HepG2 (cell line): ENCODE results near the gene NEAT1. TPM values are rescaled to one million over a fixed set of nuclear protein-coding genes. Genes with fewer than 3 reads are reported as not detected.

Source experiments
- ARNTL ChIP-seq: sonication (generic); formaldehyde crosslinking; IDR thresholded peaks from 2 replicates; pipeline ENCODE4 v1.4.0; 2020; ENCODE audit warnings: mild to moderate bottlenecking, missing genetic modification reagents
- CHD4 ChIP-seq: fragments of 200-600 bp; sonication (generic); IDR thresholded peaks from 2 replicates; pipeline ENCODE4 v1.7.0; 2017; ENCODE audit warnings: mild to moderate bottlenecking, low read length, borderline replicate concordance
- HNF4G ChIP-seq, 2 experiments: sonication (generic) in 1 of 2; formaldehyde crosslinking in 1 of 2; IDR thresholded peaks; 2 replicates each; pipeline versions ENCODE4 v1.4.0 to v1.6.1; 2011 to 2020; ENCODE audit warnings: borderline replicate concordance in 2 of 2, low read depth in 2 of 2, mild to moderate bottlenecking in 2 of 2, low read length in 1 of 2, missing genetic modification reagents in 1 of 2, moderate library complexity in 1 of 2
- ISL2 ChIP-seq: sonication (generic); formaldehyde crosslinking; IDR thresholded peaks from 2 replicates; pipeline ENCODE4 v1.5.0; 2020; ENCODE audit warnings: missing genetic modification reagents
- MAFK ChIP-seq, 2 experiments: IDR thresholded peaks in 1 of 2; conservative IDR thresholded peaks in 1 of 2; 2 replicates each; pipeline ENCODE4 v1.6.1; 2011; ENCODE audit warnings: improper control_type of control experiment in 2 of 2, low read length in 2 of 2
- NCOR1 ChIP-seq: fragments of 200-600 bp; sonication (generic); IDR thresholded peaks from 2 replicates; pipeline ENCODE4 v1.7.0; 2017; ENCODE audit warnings: antibody characterized with exemption, low read length, borderline replicate concordance
- NFE2L1 ChIP-seq: sonication (generic); formaldehyde crosslinking; IDR thresholded peaks from 2 replicates; pipeline ENCODE4 v1.4.0; 2020; ENCODE audit warnings: missing genetic modification reagents, mild to moderate bottlenecking, borderline replicate concordance
- PAX8 ChIP-seq: sonication (generic); formaldehyde crosslinking; IDR thresholded peaks from 2 replicates; pipeline ENCODE4 v1.8.0; 2022; ENCODE audit warnings: mild to moderate bottlenecking, missing genetic modification reagents, borderline replicate concordance
- SALL1 ChIP-seq: sonication (generic); formaldehyde crosslinking; IDR thresholded peaks from 2 replicates; pipeline ENCODE4 v1.8.0; 2022; ENCODE audit warnings: mild to moderate bottlenecking, missing genetic modification reagents
- TCF7 ChIP-seq: sonication (generic); IDR thresholded peaks from 2 replicates; pipeline ENCODE4 v1.6.1; 2016; ENCODE audit warnings: antibody characterized with exemption, low read depth
- ZC3H4 ChIP-seq: sonication (generic); formaldehyde crosslinking; IDR thresholded peaks from 2 replicates; pipeline ENCODE4 v1.4.0; 2020; ENCODE audit warnings: missing genetic modification reagents, borderline replicate concordance
- ZKSCAN5 ChIP-seq: sonication (generic); formaldehyde crosslinking; IDR thresholded peaks from 2 replicates; pipeline ENCODE4 v1.5.1; 2020; ENCODE audit warnings: mild to moderate bottlenecking, missing genetic modification reagents
- ZNF12 ChIP-seq: sonication (generic); formaldehyde crosslinking; IDR thresholded peaks from 2 replicates; pipeline ENCODE4 v1.5.0; 2020; ENCODE audit warnings: missing genetic modification reagents
- ZNF121 ChIP-seq: sonication (generic); formaldehyde crosslinking; IDR thresholded peaks from 2 replicates; pipeline ENCODE4 v1.5.0; 2020; ENCODE audit warnings: mild to moderate bottlenecking, missing genetic modification reagents
- ZNF264 ChIP-seq: sonication (generic); formaldehyde crosslinking; IDR thresholded peaks from 2 replicates; pipeline ENCODE4 v1.4.0; 2020; ENCODE audit warnings: missing genetic modification reagents
- ZNF619 ChIP-seq: sonication (generic); formaldehyde crosslinking; IDR thresholded peaks from 2 replicates; pipeline ENCODE4 v1.4.0; 2020; ENCODE audit warnings: mild to moderate bottlenecking, missing genetic modification reagents
- ZNF749 ChIP-seq: sonication (generic); formaldehyde crosslinking; IDR thresholded peaks from 2 replicates; pipeline ENCODE4 v1.8.0; 2022; ENCODE audit warnings: mild to moderate bottlenecking, missing genetic modification reagents, moderate library complexity, borderline replicate concordance
- polyA plus RNA-seq, 8 experiments: library from polyadenylated mRNA; depleted of rRNA in 3 of 8; stranded (reverse) in 7 of 8; unstranded in 1 of 8; fragments of >200 nt; fragmentation: Illumina TruSeq in 4 of 8; extraction: Trizol in 4 of 8; gene quantifications; 2 replicates each; pipeline versions ENCODE4 v1.2.1 to v1.2.3, GENCODE V29; 2011 to 2016; ENCODE audit warnings: low read depth in 4 of 8, missing spikeins in 1 of 8, mixed read lengths in 1 of 8; ENCODE audit not compliant: insufficient read depth in 1 of 8
- total RNA-seq, 5 experiments: library from RNA; depleted of rRNA; stranded (reverse); fragments of >200 nt; fragmentation: Illumina TruSeq; extraction: Trizol; gene quantifications; 2 replicates each; pipeline ENCODE4 v1.2.3, GENCODE V29; 2016; ENCODE audit warnings: low read depth in 1 of 5
- TF ChIP-seq, protein P1 (sequence below), 2 experiments: sonication (generic) in 1 of 2; formaldehyde crosslinking in 1 of 2; IDR thresholded peaks; 2 replicates each; pipeline versions ENCODE4 v1.5.1 to v1.6.1; 2011 to 2020; ENCODE audit warnings: borderline replicate concordance in 1 of 2, low read depth in 1 of 2, low read length in 1 of 2, mild to moderate bottlenecking in 1 of 2, missing genetic modification reagents in 1 of 2, moderate library complexity in 1 of 2
- TF ChIP-seq, protein P2 (sequence below): sonication (generic); formaldehyde crosslinking; IDR thresholded peaks from 2 replicates; pipeline ENCODE4 v1.5.0; 2020; ENCODE audit warnings: missing genetic modification reagents
- TF ChIP-seq, protein P3 (sequence below): sonication (generic); formaldehyde crosslinking; IDR thresholded peaks from 2 replicates; pipeline ENCODE4 v1.8.1; 2022; ENCODE audit warnings: low read depth, mild to moderate bottlenecking, missing genetic modification reagents

Gene NEAT1
- total and polyA plus RNA-seq, 2 of the 13 experiments (the other 11 are each of a cell fraction or from before 2014, with no cell fraction given) = 20.5 to 41.2 TPM

DNA sequence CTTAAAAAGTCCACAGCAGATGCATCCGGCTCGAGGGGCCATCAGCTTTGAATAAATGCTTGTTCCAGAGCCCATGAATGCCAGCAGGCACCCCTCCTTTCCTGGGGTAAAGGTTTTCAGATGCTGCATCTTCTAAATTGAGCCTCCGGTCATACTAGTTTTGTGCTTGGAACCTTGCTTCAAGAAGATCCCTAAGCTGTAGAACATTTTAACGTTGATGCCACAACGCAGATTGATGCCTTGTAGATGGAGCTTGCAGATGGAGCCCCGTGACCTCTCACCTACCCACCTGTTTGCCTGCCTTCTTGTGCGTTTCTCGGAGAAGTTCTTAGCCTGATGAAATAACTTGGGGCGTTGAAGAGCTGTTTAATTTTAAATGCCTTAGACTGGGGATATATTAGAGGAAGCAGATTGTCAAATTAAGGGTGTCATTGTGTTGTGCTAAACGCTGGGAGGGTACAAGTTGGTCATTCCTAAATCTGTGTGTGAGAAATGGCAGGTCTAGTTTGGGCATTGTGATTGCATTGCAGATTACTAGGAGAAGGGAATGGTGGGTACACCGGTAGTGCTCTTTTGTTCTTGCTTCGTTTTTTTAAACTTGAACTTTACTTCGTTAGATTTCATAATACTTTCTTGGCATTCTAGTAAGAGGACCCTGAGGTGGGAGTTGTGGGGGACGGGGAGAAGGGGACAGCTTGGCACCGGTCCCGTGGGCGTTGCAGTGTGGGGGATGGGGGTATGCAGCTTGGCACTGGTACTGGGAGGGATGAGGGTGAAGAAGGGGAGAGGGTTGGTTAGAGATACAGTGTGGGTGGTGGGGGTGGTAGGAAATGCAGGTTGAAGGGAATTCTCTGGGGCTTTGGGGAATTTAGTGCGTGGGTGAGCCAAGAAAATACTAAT is 1.9 kb downstream of the NEAT1 start (continued):
- TF ChIP-seq, protein P1, sequence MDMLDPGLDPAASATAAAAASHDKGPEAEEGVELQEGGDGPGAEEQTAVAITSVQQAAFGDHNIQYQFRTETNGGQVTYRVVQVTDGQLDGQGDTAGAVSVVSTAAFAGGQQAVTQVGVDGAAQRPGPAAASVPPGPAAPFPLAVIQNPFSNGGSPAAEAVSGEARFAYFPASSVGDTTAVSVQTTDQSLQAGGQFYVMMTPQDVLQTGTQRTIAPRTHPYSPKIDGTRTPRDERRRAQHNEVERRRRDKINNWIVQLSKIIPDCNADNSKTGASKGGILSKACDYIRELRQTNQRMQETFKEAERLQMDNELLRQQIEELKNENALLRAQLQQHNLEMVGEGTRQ (IDR thresholded peaks at IDR 0.05; ENCODE audit: low read depth, low read length) = 0 out of 2 replicates have a peak, but pooled peaks have one; percentile 4
- TF ChIP-seq, protein P1 (CRISPR knock-in tag; IDR thresholded peaks at IDR 0.05; ENCODE audit: borderline replicate concordance) = no peak
- 0 out of 2 replicates have a peak, but pooled peaks have one; percentile 3 for TF ChIP-seq TCF7
- TF ChIP-seq ZNF264 (CRISPR knock-in tag) = 0 out of 2 replicates have a peak, but pooled peaks have one; percentile 22
- TF ChIP-seq, protein P2, sequence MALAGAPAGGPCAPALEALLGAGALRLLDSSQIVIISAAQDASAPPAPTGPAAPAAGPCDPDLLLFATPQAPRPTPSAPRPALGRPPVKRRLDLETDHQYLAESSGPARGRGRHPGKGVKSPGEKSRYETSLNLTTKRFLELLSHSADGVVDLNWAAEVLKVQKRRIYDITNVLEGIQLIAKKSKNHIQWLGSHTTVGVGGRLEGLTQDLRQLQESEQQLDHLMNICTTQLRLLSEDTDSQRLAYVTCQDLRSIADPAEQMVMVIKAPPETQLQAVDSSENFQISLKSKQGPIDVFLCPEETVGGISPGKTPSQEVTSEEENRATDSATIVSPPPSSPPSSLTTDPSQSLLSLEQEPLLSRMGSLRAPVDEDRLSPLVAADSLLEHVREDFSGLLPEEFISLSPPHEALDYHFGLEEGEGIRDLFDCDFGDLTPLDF (CRISPR knock-in tag) = no peak
- no peak for TF ChIP-seq NFE2L1 (CRISPR knock-in tag)
- TF ChIP-seq ARNTL (CRISPR knock-in tag) = 0 out of 2 replicates have a peak, but pooled peaks have one; percentile 10
- no peak for TF ChIP-seq ZKSCAN5 (CRISPR knock-in tag)
- peak; percentile 19; the same call in 1 of the 2 replicates for TF ChIP-seq NCOR1
- no peak for TF ChIP-seq CHD4
- no peak for TF ChIP-seq SALL1
- 0 out of 2 replicates have a peak, but pooled peaks have one; percentile 10 for TF ChIP-seq ZNF749 (CRISPR knock-in tag)
- no peak for TF ChIP-seq PAX8 (CRISPR knock-in tag)
- 0 out of 2 replicates have a peak, but pooled peaks have one; percentile 7 for TF ChIP-seq ZNF12
- TF ChIP-seq HNF4G (IDR thresholded peaks at IDR 0.05; ENCODE audit: borderline replicate concordance, low read depth, low read length) = no peak
- no peak for TF ChIP-seq HNF4G (CRISPR knock-in tag; IDR thresholded peaks at IDR 0.05; ENCODE audit: borderline replicate concordance, low read depth)
- TF ChIP-seq ZNF121 (CRISPR knock-in tag) = no peak
- TF ChIP-seq ISL2 = no peak
- TF ChIP-seq ZC3H4 (CRISPR knock-in tag) = peak; percentile 95
- TF ChIP-seq ZNF619 = no peak
- TF ChIP-seq, protein P3, sequence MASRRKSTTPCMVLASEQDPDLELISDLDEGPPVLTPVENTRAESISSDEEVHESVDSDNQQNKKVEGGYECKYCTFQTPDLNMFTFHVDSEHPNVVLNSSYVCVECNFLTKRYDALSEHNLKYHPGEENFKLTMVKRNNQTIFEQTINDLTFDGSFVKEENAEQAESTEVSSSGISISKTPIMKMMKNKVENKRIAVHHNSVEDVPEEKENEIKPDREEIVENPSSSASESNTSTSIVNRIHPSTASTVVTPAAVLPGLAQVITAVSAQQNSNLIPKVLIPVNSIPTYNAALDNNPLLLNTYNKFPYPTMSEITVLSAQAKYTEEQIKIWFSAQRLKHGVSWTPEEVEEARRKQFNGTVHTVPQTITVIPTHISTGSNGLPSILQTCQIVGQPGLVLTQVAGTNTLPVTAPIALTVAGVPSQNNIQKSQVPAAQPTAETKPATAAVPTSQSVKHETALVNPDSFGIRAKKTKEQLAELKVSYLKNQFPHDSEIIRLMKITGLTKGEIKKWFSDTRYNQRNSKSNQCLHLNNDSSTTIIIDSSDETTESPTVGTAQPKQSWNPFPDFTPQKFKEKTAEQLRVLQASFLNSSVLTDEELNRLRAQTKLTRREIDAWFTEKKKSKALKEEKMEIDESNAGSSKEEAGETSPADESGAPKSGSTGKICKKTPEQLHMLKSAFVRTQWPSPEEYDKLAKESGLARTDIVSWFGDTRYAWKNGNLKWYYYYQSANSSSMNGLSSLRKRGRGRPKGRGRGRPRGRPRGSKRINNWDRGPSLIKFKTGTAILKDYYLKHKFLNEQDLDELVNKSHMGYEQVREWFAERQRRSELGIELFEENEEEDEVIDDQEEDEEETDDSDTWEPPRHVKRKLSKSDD (CRISPR knock-in tag) = no peak
- no peak for TF ChIP-seq MAFK (conservative IDR thresholded peaks at IDR 0.05 in 1 of 2, IDR thresholded peaks at IDR 0.05 in 1 of 2; ENCODE audit: low read length in 2 of 2)
